ENCODE measurements around the gene SPNS2. TPM values are rescaled to one million over a fixed set of nuclear protein-coding genes. Genes with fewer than 3 reads are reported as not detected.
A peak's percentile ranks its signal among the peaks of the same experiment; 100 is the strongest.

SPNS2 gene
- polyA plus RNA-seq, 3 donors: 0.23 to 0.33 TPM; not detected in 1

DNA sequence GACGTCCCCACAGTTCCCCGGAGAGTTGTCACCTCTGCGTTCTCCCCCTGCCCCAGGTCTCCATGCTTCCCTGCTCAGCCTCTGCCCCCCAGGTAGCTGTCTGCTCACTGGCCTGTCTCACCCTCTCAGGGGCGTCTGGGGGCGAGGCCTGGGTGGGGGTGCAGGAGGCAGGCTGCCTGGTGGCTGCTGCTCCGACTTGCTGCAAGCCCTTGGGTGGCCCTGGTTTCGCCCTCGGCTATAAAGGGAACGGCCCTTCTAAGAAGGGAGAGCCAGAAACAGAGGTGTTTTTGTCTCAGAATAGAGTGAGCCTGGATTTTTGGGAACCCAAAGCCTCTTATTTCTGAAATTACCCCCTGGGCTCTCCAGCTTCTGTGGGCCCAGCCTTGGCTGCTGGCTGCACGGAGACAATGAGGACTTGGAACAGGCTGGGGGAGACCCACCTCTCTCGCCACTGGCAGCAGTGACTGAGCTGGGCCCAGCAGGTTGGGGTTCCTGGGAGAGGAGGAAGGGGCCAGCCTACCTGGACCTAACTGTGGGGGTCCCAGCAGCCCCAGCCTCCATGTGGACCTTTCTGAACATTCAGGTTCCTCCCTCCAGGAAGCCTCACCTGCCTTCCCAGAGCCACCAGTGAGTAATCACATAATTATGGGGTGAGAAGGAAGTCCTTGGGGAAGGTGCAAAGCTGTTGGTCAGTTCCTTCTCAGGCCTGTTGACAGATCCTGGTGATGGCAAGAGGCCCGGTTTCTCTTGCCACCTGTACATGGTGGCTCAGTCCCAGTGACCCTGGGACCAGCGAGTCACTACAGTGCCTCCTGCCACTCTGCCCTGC lies 15.5 kb upstream of the SPNS2 start:
- Mint-ChIP-seq H3K27me3 (ENCODE audit: low read depth in 3 of 3) (peaks cover 0 to 4% (median 0%) of the 10 kb centered on the region in 3 donors), H3K27ac (peak overlapping the region in 2 of 7 donors; percentile 17 to 42), H3K4me1 (peaks cover 51% of the 10 kb centered on the region), H3K4me3 (no peak overlapping the region), H3K9me3 (peaks cover 0 to 1% (median 0%) of the 10 kb centered on the region in 7 donors), H3K36me3 (peaks cover 2 to 13% of the 10 kb centered on the region in 2 donors)
- H4K20me1 ChIP-seq (ENCODE audit: insufficient read depth, low read length): no peaks in the 10 kb centered on the region
- no peak overlapping the region for H2AFZ ChIP-seq (ENCODE audit: insufficient read depth, low read depth, low read length, poor library complexity, severe bottlenecking)
- H3K9me3 ChIP-seq (replicated peaks in 1 of 2; ENCODE audit: control insufficient read depth in 1 of 2, insufficient read depth in 1 of 2, low read length in 2 of 2): no peaks in the 10 kb centered on the region
- no peak overlapping the region for H3K4me3 ChIP-seq (replicated peaks in 1 of 3; ENCODE audit: low read depth in 2 of 3, low read length in 3 of 3)
- TF ChIP-seq, protein P1, sequence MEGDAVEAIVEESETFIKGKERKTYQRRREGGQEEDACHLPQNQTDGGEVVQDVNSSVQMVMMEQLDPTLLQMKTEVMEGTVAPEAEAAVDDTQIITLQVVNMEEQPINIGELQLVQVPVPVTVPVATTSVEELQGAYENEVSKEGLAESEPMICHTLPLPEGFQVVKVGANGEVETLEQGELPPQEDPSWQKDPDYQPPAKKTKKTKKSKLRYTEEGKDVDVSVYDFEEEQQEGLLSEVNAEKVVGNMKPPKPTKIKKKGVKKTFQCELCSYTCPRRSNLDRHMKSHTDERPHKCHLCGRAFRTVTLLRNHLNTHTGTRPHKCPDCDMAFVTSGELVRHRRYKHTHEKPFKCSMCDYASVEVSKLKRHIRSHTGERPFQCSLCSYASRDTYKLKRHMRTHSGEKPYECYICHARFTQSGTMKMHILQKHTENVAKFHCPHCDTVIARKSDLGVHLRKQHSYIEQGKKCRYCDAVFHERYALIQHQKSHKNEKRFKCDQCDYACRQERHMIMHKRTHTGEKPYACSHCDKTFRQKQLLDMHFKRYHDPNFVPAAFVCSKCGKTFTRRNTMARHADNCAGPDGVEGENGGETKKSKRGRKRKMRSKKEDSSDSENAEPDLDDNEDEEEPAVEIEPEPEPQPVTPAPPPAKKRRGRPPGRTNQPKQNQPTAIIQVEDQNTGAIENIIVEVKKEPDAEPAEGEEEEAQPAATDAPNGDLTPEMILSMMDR (IDR thresholded peaks at IDR 0.05): no peak
- 71% methylated on average over 9 of the region's 13 CpGs for WGBS (ENCODE audit: insufficient coverage)
- H3K4me2 ChIP-seq (replicated peaks; ENCODE audit: extremely low read depth, low read length, poor library complexity, severe bottlenecking): no peak overlapping the region
- no peaks in the 10 kb centered on the region for H3K27me3 ChIP-seq (ENCODE audit: control insufficient read depth in 2 of 2, insufficient read depth in 2 of 2, low read length in 2 of 2)
- no peaks in the 10 kb centered on the region for H3K79me2 ChIP-seq (ENCODE audit: insufficient read depth, low read length)
- H3K9ac ChIP-seq (ENCODE audit: insufficient read depth, low read length, poor library complexity, severe bottlenecking): no peak overlapping the region
- peaks cover 33 to 42% of the 10 kb centered on the region in 2 donors for H3K4me1 ChIP-seq (ENCODE audit: control insufficient read depth in 1 of 2, insufficient read depth in 2 of 2, low read length in 2 of 2)
- intact Hi-C loops (cut with micrococcal nuclease): no loop called here
- no peak for DNase-seq
- no peaks in the 10 kb centered on the region for H3K36me3 ChIP-seq (replicated peaks in 1 of 2; ENCODE audit: control insufficient read depth in 1 of 2, insufficient read depth in 2 of 2, low read length in 2 of 2)
- H3K27ac ChIP-seq (ENCODE audit: low read depth in 1 of 2, low read length in 2 of 2): no peak overlapping the region

DNA sequence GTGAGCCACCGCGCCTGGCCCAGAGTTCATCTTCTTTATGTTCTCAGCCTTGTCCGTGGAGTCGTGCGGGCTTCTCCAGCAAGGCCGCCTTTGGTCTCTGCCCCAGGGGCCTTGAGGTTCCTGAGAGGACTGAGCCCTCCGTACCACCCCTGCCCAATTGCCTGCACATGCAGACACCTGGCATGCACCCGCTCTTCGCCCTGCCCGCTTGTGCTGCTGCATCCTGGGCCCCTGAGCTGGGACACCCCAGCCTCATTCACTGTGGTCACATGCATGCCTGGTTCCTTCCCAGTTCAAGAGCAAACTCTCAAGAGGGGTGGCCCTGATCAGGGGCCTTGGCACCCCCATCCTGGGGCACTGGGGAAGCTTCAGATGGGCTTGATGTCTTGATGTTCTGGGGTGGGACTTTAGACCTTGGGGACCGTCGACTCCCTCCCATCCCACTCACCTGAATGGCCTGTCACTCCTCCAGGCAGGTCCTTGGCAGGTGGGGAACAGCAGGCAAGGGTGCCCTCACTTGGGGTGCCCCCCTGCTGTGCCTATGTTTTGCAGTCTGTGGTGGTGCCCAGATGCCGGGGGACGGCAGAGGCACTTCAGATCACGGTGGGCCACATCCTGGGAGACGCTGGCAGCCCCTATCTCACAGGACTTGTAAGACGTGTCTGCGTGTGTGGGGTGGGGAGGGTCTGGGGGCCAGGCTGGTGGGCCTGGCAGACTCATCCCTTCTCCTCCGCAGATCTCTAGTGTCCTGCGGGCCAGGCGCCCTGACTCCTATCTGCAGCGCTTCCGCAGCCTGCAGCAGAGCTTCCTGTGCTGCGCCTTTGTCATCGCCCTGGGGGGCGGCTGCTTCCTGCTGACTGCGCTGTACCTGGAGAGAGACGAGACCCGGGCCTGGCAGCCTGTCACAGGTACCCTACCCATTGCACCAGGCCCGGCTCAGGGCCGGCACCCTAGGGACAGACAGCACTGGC lies 12.7 kb upstream of the SPNS2 start:
- Mint-ChIP-seq H3K27me3 (ENCODE audit: low read depth in 3 of 3) (peaks cover 0 to 4% (median 0%) of the 10 kb centered on the region in 3 donors), H3K36me3 (peaks cover 2 to 11% of the 10 kb centered on the region in 2 donors), H3K4me1 (peaks cover 53% of the 10 kb centered on the region), H3K9me3 (peaks cover 0 to 1% (median 0%) of the 10 kb centered on the region in 7 donors), H3K4me3 (peak overlapping the region; percentile 58 to 79), H3K27ac (peak overlapping the region in 1 of 7 donors; percentile 66)
- Histone ChIP-seq H3K36me3 (replicated peaks in 1 of 2; ENCODE audit: control insufficient read depth in 1 of 2, insufficient read depth in 2 of 2, low read length in 2 of 2) (no peaks in the 10 kb centered on the region), H3K4me3 (replicated peaks in 1 of 3; ENCODE audit: low read depth in 2 of 3, low read length in 3 of 3) (peak overlapping the region in 1 of 3 experiments; percentile 41), H2AFZ (ENCODE audit: insufficient read depth, low read depth, low read length, poor library complexity, severe bottlenecking) (peak overlapping the region; percentile 60), H4K20me1 (ENCODE audit: insufficient read depth, low read length) (no peaks in the 10 kb centered on the region), H3K9ac (ENCODE audit: insufficient read depth, low read length, poor library complexity, severe bottlenecking) (peak overlapping the region; percentile 29), H3K27me3 (ENCODE audit: control insufficient read depth in 2 of 2, insufficient read depth in 2 of 2, low read length in 2 of 2) (no peaks in the 10 kb centered on the region), H3K4me2 (replicated peaks; ENCODE audit: extremely low read depth, low read length, poor library complexity, severe bottlenecking) (peak overlapping the region; percentile 63), H3K4me1 (ENCODE audit: control insufficient read depth in 1 of 2, insufficient read depth in 2 of 2, low read length in 2 of 2) (peaks cover 33 to 41% of the 10 kb centered on the region in 2 donors), H3K27ac (ENCODE audit: low read depth in 1 of 2, low read length in 2 of 2) (no peak overlapping the region), H3K9me3 (replicated peaks in 1 of 2; ENCODE audit: control insufficient read depth in 1 of 2, insufficient read depth in 1 of 2, low read length in 2 of 2) (no peaks in the 10 kb centered on the region), H3K79me2 (ENCODE audit: insufficient read depth, low read length) (no peaks in the 10 kb centered on the region)
- WGBS (ENCODE audit: insufficient coverage): 37% methylated on average over 22 of the region's 31 CpGs
- peak in 2 of 3 donors; percentile 17 to 20 for DNase-seq
- TF ChIP-seq, protein P1 (IDR thresholded peaks at IDR 0.05): no peak
- intact Hi-C loops (cut with micrococcal nuclease): no loop called here
